GM19324 (cell line): Measurements from ENCODE around the gene CCNT1.
"Not testable (repeated sequence)": the region's sequence is repeated elsewhere in the genome, so short reads cannot be mapped to it uniquely, and the experiment has no call there.

ENCODE experiments used
- ATAC-seq: cut with Tn5 transposase; IDR thresholded peaks from one replicate; pipeline ENCODE4 v1.9.1; 2021; ENCODE audit warnings: mild to moderate bottlenecking, moderate library complexity; ENCODE audit not compliant: unreplicated experiment, low FRiP score

CCNT1 gene

DNA sequence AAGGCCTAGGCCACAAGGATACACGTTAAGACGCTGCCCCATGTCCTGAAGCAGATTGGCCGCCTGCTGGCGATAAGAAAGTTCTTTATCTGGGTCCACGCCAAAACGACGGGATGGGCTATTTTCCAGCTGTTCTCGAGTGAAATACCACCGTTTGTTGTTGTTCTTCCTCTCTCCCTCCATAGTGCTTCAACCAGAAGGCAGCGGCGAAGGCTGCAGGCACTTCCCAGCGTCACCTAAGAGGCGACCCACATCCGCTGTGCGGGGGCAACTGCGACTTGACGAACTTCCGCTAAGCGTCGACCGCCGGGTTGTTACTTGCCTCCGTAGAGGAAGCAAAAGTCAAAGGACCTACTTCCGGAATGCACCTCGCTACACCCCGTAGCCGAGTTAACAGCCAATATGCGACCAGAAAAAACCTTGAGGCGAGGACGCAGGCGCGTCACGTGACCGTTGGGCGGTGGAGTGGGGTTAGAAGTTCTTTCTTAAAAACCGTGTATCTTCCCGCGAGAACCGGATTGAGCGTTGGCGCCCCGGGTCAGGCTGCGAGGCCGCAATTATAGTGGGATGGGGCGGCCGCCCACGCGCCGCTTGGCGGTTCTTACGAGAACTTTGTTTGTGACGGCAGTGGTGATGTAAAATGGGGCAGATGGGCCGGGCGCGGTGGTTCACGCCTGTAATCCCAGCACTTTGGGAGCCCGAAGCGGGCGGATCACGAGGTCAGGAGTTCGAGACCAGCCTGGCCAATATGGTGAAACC lies at the start of gene CCNT1:
TSS of gene CCNT1 (minus strand) at position 215 of the 759 bp plus-strand sequence. CDS start at position 183, 32 bp downstream.
- peak; percentile 98 for ATAC-seq

DNA sequence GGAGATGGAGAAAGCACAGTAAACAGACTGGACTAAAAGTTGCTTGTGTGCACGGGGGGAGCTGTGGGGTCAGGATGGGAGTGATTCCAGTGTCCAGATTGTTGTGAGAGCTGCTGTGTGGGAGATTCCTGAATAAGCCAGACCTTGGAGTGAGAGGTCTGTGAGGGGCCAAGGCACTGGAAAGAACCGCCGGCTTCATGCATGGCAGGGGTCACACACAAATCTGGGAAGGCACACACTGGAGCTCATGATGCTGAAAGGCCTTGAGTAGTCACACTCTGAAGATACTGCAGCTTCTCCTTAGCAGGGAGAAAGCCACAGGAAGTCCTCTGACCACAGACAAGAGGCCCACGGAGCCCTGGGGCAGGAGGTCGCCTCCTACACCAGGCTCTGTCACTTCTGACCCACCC lies 49.3 kb upstream of the CCNT1 start:
- no peak for ATAC-seq

DNA sequence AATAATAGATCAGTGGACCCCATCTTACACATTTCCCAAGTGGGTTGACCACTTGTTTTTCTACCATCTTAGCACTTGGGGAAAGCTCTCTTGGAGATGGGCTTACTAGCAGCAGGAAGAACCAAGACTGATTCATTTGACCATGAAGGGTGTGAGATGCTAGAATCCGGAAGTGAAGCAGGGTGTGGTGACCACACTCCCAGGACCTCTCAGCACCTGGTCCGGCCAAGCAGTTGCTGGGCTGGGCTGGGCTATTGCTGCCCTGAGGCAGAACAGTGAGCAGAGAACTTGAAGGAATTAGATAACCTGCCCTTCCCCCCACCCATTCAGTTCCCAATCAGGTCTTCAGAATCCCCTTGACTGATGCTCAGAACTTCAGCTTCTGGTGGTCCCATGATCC lies 48.0 kb upstream of the CCNT1 start:
- no peak for ATAC-seq

DNA sequence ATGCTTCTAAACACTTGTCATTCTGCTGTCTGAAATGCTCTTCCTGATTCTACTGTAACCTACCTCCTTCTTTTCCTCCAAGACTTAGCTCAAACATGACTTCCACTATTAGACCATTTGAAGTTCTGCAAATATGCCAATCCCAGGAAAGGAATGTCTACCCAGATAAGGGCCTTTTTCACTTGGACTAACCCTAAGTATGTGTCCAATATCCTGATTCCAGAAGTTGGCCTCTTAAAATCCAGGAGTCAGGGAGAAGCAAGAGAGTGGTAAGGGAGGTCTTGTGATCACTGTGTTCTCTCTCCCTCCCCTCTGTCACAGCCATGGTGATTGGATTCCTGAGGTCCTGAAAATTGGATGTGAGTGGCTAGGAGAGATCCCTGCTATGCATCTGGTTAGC lies 42.2 kb upstream of the CCNT1 start:
- no peak for ATAC-seq

DNA sequence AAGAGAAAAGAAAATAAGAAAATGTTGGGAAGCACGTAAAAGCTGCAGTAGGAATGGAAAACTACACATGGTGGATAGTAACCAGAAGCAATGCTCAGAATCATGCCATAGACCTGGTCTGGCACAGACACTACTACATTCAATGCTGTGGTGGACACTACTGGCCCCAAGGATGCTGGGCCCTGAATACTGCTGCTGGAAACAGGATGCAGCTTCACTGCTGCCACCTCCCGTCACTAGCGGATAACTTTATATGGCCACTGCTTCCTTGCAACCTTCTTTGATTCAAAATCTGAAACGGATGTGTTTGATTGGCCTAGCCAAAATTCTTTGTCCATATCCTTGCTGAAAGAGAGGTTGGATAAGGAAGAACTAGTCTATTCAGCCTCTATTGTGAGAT lies 41.7 kb upstream of the CCNT1 start:
- ATAC-seq = no peak

DNA sequence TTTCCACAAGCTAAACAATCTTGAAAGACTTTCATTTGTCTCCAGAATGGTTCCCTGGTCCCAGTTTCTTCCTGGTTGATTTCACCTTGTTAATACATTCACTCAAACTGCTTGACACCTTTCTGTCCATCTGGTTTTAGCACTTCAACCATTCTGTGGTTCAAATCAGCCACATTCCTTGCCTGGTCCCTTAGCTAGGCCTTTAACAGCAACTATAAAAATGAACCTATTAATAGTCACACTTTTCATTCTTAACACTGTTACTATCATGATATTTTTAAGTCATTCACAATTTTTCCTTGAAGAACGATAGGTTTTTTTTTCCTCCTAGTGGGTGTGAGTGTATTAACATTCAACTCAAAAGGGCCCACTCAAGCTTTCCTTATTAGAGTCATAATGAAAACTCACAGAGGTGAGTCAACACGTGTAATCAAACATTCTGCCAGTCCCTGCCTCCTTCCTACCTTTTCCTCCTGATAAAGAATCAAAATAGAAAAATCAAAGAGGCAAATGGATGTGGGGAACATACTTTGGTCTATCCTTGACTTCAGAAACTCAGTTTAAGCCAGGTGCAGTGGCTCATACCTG lies 34.4 kb upstream of the CCNT1 start:
- ATAC-seq = no peak

DNA sequence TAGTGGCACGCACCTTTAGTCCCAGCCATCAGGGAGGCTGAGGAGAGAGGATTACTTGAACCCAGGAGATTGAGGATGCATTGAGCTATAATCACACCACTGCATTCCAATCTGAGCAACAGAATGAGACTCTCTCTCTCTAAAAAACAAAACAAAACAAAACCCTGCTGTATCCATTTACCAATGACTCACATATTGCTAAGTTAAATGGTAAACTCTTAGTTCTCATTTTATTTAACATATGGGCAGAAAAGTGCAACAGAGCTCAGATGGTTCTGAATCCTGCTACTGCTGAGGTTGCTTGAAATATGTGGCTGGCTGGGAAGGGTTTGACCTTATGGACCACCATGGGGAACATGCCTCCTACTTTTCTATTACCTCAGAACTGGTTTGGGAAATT lies 33.7 kb upstream of the CCNT1 start:
- no peak for ATAC-seq

DNA sequence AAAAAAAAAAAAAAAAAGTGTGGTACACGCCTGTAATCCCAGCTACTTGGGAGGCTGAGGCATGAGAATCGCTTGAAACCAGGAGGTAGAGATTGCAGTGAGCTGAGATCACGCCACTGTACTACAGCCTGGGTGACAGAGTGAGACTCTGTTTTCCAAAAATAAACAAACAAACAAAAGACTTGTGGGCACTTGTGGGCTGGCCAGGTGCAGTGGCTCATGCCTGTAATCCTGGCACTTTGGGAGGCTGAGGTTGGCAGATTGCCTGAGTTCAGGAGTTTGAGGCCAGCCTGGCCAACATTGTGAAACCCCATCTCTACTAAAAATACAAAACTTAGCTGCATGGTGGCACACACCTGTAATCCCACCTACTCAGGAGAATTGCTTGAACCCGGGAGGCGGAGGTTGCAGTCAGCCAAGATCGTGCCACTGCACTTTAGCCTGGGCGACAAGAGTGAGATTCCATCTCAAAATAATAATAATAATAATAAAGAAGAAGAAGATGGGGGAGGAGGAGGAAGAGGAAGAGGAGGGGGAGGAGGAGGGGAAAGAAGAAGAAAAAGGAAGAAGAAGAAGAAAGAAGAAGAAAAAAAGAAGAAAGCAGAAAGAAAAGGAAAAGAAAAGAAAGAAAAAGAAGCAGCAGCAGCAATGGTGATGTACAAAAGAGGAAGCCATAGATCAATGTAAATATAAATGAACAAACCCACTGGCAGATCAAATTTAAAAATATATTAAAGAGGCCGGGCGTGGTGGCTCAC lies 27.9 kb upstream of the CCNT1 start:
- no peak for ATAC-seq

DNA sequence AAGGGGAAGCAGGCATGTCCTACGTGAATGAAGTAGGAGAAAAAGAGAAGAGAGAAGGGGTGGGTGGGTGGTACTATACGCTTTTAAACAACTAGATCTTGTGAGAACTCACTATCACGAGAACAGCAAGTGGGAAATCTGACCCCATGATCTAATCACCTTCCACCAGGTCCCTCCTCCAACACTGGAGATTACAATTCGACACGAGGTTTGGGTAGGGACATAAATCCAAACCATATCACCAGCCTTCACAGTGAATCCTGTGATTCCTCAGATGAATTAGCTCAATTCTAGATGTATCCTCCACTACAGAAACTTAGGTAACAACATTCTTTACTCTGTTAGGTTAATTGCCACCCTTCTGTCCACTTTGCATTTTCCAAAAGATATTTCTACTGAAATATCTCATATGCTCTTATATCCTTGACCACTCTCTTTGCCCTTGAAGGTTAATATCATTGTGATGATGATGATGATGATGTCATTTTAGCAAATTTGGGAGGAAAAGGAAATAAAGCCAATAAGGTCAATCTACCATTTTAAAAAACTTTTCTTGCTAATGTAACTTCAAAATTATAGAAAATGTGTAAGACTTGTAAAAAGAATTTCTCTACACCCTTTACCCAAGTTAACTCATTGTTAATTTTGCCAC lies 23.2 kb upstream of the CCNT1 start:
- ATAC-seq = no peak

DNA sequence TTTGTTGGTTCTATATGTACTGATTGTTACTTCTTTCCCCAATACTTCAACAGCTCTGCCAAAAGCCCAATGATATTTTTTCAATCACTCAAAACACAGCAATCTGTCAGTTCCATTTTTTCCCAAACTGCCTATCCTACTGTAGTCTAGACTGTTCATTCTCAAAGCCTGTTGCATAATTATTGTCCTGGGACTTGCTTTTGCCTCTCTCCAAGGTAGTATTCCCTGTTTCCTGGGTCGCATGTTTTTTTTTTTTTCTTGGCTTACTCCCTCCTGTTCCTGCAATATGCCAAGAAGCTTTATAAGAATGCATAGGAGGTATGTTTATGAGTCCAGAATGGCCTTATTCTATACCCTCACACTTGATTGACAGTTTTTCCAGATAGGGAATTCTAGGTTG lies 19.9 kb upstream of the CCNT1 start:
- ATAC-seq = no peak

DNA sequence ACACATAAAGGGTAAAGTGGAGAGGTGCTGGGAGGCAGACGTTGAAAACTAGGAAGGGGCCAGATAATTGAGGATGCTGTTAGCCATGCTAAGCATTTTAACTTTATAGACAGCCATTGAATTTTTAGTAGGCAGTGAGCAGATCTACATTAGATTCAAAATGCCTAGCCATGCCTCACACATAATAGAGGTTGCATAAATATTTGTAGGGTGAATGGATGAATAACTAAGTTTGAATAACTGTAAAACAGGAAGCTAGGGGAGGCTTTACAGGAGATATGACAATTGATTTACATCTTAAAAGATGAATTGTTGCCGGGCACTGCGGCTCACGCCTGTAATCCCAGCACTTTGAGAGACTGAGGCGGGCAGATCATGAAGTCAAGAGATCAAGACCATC lies 12.3 kb upstream of the CCNT1 start:
- ATAC-seq = no peak

DNA sequence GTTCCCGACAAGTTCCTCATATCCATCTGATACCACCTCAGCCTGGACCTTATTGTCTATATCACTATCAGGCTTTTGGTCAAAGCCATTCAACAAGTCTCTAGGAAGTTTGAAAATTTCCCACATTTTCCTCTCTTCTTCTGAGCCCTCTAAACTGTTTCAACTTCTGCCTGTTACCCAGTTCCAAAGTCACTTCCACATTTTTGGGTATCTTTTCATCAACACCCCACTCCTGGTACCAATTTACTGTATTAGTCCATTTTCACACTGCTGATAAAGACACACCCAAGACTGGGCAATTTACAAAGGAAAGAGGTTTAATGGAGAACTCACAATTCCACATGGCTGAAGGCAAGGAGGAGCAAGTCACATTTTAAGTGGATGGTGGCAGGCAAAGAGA lies 4.2 kb upstream of the CCNT1 start:
- not testable (repeated sequence) for ATAC-seq

DNA sequence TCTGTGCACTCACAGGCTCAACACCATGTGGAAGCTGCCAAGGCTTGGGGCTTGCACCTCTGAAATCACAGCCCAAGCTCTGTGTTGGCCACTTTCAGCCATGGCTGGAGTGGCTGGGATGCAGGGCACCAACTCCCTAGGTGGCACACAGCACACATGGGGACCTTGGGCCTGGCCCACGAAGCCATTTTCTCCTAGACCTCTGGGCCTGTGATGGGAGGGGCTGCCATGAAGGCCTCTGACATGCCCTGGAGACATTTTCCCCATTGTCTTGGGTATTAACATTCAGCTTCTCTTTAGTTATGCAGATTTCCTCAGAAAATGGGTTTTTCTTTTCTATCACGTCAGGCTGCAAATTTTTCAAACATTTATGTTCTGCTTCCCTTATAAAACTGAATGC lies 3.7 kb upstream of the CCNT1 start:
- not testable (repeated sequence) for ATAC-seq

DNA sequence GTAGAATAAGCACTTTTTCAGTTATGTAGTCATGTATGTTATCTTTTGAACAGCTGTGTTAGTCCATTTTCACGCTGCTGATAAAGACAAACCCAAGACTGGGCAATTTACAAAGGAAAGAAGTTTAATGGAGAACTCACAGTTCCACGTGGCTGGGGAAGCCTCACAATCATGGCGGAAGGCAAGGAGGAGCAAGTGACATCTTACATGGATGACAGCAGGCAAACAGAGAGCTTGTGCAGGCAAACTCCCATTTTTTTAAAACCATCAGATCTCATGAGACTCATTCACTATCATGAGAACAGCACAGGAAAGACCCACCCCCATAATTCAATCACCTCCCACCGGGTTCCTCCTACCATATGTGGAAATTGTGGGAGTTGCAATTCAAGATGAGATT lies 2.5 kb upstream of the CCNT1 start:
- not testable (repeated sequence) for ATAC-seq

DNA sequence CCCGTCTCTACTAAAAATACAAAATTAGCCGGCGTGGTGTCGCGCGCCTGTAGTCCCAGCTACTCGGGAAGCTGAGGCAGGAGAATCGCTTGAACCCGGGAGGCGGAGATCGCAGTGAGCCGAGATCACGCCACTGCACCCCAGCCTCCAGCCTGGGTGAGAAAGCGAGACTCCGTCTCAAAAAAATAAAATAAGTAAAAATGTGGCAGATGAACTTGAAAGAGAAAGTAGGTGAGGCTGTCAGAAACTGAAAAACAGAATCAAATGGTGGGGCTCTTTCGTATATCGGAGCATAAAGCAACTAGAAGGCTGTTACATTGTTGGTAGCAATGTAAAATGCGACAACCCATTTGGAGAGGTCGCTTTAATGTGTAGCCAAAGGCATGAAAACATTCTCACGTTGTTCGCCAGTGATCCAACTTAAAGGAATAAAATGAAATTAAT lies 767 bp upstream of the CCNT1 start:
- ATAC-seq = peak; percentile 19

DNA sequence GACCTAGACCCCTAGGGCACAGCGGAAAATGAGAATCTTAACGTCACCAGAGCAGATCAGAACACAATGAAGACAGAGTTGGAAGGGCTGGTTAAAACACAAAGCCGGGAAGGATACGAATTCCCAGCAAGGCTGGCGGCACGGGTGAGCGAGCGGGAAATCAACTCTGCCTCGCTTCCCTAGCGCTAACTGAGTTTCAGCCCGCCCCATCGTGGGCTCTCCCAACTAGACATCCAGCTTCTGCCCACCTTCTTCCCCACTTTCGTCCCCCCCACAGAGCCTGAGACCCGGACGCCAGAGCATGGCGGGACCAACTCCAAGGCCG lies 377 bp downstream of the CCNT1 start:
- no peak for ATAC-seq

DNA sequence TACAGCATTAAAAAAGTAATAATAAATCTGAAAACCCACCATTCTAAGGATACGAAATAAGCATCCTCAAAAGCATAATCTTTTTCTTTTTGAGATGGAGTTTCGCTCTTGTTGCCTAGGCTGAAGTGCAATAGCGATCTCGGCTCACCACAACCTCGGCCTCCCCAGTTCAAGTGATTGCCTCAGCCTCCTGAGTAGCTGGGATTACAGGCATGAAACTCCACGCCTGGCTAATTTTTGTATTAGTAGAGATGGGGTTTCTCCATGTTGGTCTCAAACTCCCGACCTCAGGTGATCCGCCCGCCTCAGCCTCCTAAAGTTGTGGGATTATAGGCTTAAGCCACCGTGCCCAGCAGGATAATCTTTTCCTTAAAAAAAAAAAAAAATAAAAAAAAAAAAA lies 4.3 kb downstream of the CCNT1 start:
- ATAC-seq = no peak

DNA sequence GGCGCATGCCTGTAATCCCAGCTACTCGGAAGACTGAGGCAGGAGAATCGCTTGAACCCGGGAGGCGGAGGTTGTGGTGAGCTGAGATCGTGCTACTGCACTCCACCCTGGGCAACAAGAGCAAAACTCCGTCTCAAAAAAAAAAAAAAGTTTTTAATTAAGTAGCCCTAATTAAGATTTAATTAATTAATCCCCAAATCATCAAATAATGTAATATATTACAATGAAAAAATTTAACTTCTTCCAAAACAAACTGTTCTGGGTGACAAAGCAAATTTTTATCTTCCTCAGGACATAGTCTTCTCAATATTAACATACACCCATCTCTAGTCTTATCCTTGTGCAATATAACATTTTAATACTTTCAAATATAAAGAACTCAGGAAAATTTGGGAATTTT lies 17.7 kb downstream of the CCNT1 start:
- ATAC-seq = not testable (repeated sequence)

DNA sequence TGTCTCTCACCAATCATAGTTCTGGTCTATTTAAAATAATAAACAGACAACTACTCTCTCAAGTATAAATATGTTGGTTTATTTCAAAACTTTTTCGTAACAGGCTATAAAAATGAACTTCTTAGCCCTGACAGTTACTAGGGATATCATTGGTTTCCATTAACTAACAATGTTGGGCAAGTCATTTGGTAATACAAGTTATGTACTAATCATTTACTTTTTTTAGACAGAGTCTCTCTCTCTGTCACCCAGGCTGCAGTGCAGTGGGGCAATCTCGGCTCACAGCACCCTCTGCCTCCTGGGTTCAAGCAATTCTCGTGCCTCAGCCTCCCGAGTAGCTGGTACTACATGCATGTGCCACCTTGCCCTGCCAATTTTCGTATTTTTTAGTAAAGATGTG lies 19.9 kb downstream of the CCNT1 start:
- no peak for ATAC-seq

DNA sequence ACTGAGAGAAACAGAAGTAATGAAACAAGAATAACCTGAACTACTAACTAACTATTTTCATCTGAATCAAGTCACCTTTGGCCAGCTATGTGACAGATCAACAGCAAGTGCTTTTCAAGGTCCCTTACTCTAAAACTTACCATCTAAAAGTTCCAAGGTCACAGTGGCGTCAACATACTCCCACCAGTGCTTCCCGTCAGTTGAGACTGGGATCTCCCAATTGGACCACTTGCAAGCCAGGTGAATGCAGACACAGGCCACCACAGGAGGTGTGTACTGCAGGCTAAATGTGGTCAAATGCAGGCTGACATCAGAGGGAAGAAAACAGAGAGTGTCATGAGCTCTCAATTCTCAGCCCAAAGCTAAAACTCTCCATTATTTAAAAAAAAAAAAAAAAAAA lies 20.6 kb downstream of the CCNT1 start:
- ATAC-seq = no peak

DNA sequence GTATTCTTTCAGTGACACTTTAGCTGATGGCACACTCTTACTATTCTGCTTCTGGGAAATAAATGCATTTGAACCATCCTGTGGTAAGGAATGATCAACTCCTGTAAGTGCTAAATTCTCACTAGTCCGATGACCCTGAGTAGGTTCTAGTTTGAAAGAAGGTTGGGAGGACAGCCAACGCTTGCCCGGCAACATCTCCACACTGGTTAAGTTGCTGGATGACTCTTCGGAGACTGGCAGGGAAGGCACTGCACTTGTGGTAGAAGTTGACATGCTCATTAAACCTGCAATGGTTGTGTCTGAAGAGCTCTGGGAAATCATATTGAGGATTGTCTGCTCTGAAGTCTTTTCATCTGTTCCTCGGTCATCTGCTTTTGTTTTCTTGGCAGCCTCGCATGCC lies 22.5 kb downstream of the CCNT1 start:
- ATAC-seq = no peak
